ENCODE data around the gene TMED1.

TMED1 gene

DNA sequence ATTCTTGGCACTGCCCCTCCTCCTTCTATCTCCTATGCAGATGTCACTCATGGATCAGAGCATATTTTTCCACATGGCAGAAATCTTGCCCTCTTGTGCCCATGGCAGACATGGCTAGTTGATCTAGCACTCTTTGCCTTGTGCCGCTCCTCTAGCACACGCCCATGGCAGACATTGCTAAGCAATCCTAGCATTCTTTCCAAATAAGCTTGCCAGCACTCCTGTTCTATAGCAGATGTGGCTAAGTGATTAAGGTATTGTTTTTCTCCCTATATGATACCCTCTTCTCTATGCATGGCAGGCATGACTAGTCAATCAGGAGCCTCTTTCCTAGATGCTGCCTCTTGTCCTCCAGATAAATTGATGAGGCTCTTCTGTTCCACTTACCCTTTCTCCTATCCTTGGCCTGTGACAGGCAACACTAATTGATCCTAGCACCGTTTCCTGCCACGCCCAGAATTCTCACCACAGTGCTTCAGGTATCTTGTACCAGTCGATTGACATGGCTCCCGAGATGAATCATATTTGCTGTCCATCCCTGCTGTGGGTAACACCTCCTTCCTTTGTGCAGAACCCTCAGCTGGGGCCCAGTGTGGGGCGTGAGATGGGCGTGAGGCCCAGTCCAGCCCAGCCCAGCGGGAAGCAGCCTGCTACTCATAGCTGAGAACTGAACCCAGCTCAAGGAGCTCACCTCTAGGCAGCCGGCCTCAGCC is 26.9 kb downstream of the TMED1 start:
- DNase-seq, result no peak

DNA sequence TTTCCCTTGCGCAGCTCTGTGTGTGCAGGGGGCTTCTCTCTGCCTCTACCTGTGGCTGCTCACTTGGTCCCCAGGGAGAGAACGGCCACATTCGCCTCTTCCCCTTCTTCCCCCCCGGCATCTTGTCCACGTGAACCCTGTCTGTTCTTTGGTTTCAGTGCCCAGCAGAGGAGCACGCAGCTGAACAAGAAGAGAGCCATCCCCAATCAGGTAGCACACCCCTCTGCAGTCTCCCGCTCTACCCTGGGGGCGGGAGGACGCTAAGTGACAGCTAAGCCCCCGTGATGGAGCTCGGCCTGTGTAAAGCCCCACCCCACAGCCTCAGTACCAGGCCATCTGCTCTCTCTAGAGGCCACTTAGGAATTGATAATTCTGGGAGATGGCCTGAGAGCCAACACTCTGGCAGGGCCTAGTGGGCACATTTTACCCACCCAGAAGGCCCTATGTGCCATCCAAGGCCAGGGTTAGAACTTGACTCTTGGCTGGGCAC is 30.2 kb downstream of the TMED1 start:
- DNase-seq, result no peak

DNA sequence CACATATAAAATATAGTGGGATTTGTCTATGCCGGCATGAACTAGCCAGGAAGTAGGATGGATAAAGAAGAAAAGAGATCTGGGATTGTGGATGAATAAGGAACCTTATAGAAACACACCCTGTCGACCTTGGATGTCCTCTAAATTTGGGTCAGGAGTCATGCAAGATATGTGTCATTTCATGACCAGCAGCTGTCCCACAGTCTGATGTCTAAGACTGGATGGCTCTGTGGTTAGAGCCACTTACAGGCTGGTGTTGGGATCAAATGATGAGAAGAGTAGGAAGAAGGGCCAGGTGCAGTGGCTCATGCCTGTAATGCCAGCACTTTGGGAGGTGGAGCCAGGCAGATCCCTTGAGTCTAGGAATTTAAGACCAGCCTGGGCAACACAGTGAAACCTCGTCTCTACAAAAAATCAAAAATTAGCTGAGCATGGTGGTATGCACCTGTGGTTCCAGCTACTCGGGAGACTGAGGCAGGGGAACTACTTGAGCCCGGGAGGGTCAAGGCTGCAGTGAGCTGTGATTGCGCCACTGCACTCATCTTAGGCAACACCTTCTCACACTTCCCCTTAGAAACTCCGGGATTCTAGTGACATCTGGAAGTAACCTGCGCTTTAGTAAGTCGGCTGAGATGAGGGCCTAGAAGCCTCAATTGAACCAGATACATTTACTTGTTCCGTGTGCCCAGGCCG is 30.8 kb downstream of the TMED1 start:
- no peak for DNase-seq

- no peak for DNase-seq
Measured at GRCh38 chr19:10803252-10803651, 32.8 kb downstream of the TMED1 start.

DNA sequence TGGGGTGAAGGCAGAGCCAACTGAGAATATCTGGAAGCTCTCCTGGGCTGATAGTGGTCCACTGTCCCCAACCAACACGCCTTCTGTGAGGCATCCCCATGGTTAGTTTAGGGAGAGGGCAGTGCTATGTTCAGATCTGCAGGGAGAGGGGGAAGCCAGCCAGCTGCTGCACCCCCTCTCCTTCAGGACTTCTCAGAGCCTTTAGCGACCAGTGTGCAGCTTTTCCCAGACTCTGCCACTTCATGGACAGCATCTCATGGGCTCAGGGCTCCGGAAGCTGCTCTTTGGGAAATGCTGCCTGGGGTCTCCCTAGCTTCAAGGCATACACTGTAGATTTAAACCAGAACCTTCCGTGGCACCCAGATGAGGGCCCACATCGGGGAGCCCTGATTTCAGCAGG is 33.5 kb downstream of the TMED1 start:
- no peak for DNase-seq

DNA sequence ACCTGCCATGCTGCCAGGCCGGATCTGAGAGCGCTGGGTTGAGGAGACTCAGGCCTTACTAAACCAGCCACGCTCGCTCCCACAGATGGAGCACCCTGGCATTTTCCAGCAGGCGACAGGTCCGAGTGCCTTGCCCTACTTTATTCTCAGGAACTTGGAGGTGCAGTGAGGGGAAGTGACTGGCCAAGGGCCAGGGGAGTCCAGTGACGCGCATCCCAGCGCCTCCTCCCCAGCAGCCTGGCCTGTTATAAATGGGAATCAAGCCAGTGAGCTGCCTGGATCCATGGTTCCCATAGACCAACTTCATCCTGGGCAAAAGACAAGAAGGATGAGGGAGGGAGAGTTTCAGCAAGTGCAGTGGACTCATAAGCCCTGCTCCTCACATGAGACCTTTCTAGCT is 35.5 kb downstream of the TMED1 start:
- DNase-seq, result no peak

- DNase-seq, result no peak
Measured at GRCh38 chr19:10797541-10798256, 38.3 kb downstream of the TMED1 start.

DNA sequence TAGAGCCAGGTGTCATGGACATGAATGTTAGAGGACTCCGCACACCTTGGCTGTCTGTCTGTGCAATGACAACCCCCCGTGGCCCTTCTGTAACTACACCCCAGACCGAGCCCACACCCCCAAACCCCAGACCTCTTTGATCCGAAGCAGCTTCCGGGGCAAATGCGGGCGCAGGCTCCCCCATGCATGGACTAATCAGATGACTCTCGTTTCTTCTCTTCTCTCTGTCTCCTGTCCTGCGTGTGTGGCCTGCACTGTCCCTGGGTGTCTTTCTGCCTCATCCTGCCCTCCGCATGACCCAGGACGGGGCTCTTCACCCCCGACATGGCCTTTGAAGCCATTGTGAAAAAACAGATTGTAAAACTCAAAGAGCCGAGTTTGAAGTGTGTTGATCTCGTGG is 38.9 kb downstream of the TMED1 start:
- DNase-seq, result no peak

GRCh38 chr19:10796653-10797052 is 39.4 kb downstream of the TMED1 start:
- no peak for DNase-seq

DNA sequence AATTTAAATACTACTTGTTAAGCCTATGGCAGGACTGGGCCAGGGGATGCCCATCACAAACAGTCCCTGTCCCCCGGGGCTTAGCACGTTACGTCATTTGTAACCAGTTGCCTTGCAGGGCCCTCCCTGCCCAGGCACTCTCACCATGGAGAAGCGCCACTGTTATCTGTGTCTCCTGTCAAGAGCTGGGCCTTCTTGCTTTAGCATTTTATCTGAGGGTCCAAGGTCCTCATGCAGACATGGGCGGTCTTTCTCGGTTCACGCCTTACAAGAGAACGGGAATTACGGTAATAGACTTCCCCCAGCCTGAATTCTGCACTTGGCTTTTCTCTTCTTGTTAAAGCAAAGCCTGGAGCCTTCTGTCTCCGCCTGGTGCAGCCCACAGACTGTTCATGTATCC is 46.1 kb downstream of the TMED1 start:
- DNase-seq, result no peak

- no peak for DNase-seq
Measured at GRCh38 chr19:10788146-10788545, 47.9 kb downstream of the TMED1 start.

- no peak for DNase-seq
Measured at GRCh38 chr19:10784257-10784656, 51.8 kb downstream of the TMED1 start.

- no peak for DNase-seq
Measured at GRCh38 chr19:10782795-10783194, 53.2 kb downstream of the TMED1 start.

Measured in DMS53 (cell line).